Cardiac fibroblast (primary cell): ENCODE data around the gene TPX2.

ENCODE experiments used
- DNase-seq, 2 donors: peaks; one replicate each; pipeline versions ENCODE4 v3.0.0 to v3.0.0-alpha.2; 2010; ENCODE audit warnings: low read depth in 2 of 2
- H3K4me3 ChIP-seq, 2 donors: replicated peaks in 1 of 2; 1 replicate in 1 of 2; 2 replicates in 1 of 2; pipeline ENCODE4 v1.5.1; 2011; ENCODE audit warnings: low read depth in 2 of 2, low read length in 2 of 2, mild to moderate bottlenecking in 2 of 2, moderate library complexity in 1 of 2
- TF ChIP-seq, protein P1 (sequence below): IDR thresholded peaks from one replicate; pipeline ENCODE4 v1.5.1; 2011; ENCODE audit warnings: low read depth, mild to moderate bottlenecking, low read length, inconsistent platforms

Gene TPX2

DNA sequence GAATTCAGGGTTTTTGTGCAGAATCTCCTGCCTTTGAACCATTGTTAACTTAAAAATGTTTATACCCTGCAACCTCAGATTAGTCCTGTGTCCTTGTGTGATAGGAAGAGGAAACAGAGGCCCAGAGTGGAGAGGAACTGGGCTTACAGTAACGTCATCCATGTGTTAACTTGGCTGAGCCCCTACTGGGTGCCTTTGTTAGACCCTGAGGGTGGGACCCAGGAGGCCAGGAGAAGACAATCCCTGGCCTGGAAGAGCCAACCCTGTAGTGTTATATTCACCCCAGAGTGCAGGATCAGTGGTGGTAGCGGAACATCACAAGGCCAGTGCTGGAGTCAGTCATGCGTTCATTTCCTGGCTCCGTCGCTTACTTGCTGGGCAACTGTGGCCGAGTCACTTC is 90.6 kb downstream of the TPX2 start:
- TF ChIP-seq, protein P1, sequence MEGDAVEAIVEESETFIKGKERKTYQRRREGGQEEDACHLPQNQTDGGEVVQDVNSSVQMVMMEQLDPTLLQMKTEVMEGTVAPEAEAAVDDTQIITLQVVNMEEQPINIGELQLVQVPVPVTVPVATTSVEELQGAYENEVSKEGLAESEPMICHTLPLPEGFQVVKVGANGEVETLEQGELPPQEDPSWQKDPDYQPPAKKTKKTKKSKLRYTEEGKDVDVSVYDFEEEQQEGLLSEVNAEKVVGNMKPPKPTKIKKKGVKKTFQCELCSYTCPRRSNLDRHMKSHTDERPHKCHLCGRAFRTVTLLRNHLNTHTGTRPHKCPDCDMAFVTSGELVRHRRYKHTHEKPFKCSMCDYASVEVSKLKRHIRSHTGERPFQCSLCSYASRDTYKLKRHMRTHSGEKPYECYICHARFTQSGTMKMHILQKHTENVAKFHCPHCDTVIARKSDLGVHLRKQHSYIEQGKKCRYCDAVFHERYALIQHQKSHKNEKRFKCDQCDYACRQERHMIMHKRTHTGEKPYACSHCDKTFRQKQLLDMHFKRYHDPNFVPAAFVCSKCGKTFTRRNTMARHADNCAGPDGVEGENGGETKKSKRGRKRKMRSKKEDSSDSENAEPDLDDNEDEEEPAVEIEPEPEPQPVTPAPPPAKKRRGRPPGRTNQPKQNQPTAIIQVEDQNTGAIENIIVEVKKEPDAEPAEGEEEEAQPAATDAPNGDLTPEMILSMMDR: no peak
- DNase-seq: no peak

DNA sequence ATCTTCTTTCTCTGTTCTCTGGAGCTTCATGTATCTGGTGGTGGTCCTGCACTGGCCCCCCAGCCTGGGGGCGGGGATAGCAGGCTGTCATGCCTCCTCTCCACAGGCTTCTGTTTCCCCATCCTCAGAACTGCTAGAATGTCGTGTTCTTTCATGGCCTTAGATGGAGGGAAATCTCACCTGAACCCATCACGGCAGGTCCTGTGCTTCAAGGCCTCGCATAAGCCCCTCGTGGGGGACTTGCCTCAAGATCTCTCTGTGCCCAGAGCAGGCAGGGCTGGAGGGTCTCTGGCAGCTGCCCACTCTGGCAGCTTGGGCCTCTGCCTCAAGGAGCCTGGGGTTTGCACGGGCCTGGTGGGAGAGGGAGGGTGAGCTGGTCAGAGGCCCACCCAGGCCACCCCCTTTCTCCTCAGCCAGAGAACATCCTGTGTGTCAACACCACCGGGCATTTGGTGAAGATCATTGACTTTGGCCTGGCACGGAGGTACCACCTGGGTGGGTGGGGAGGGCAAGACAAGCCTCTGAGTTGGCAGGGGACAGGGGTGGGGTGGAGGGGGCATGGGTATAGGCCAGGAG is 91.4 kb downstream of the TPX2 start:
- H3K4me3 ChIP-seq: no peak overlapping the region
- no peak for DNase-seq
- TF ChIP-seq, protein P1: no peak

More for the DNA sequence above, 90.6 kb downstream of the TPX2 start:
- H3K4me3 ChIP-seq: no peak overlapping the region

DNA sequence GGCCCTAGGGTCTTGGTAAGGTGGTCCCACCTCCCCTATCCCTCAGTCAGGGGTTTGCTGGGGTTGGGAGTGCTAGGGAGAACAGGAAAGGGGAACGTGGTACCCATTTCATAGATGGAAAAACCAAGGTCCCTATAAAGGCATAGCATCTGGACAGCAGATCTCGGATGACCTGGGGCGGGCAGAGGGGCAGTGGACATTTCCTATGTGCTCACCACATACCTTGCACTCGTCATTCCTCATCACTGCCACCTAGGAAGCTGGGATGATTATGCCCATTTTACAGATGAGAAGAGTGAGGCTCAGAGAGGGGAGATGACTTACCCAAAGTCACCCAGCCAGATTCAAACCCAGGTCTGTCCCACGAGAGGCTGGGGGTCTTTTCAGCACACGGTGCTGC is 92.1 kb downstream of the TPX2 start:
- TF ChIP-seq, protein P1: no peak
- no peak overlapping the region for H3K4me3 ChIP-seq
- no peak for DNase-seq

DNA sequence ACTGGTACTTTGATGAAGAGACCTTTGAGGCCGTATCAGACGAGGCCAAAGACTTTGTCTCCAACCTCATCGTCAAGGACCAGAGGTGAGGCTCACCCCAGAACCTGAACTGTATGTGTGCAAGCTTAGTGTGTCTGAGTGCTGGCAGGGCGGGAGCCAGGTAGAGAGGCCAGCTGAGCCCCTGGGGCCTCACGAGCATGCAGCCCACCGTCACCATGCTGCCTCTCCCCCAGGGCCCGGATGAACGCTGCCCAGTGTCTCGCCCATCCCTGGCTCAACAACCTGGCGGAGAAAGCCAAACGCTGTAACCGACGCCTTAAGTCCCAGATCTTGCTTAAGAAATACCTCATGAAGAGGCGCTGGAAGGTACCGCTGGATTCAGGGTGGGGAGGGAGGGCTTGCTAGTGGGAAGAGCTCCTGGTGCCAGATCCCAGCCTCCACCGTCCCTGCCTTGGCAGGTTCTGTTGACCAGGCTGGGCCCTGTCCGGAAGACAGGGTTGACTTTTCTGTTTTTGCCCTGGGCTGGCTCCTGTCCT is 92.7 kb downstream of the TPX2 start:
- no peak overlapping the region for H3K4me3 ChIP-seq
- TF ChIP-seq, protein P1: no peak
- no peak for DNase-seq

DNA sequence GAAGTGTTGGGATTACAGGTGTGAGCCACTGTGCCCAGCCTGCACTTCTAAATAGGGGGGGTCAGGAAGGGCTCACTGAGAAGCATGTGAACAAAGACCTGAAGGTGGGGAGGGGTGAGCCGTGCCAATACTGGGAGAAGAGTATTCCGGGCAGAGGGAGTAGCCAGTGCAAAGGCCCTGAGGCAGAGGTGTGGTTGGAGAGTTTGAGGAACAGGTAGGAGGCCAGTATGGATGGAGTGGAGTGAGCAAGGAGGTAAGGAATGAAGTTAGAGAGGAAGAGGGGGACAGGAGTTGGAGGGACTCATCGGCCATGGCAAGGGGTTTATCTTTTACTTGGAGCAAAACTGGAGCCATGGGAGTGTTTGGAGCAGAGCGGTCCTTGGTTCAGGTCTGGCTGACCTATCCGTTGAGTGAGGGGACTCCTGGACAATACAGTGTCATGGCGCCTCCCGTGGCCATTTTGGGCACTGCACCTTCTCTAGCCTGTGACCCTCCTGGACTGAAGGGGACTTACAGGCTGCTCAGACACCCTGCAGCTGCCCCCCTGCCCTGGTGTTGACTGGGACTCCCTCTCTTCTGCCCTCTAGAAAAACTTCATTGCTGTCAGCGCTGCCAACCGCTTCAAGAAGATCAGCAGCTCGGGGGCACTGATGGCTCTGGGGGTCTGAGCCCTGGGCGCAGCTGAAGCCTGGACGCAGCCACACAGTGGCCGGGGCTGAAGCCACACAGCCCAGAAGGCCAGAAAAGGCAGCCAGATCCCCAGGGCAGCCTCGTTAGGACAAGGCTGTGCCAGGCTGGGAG is 94.2 kb downstream of the TPX2 start:
- H3K4me3 ChIP-seq: no peak overlapping the region
- TF ChIP-seq, protein P1: peak; percentile 90
- DNase-seq: peak; percentile 52 to 56

DNA sequence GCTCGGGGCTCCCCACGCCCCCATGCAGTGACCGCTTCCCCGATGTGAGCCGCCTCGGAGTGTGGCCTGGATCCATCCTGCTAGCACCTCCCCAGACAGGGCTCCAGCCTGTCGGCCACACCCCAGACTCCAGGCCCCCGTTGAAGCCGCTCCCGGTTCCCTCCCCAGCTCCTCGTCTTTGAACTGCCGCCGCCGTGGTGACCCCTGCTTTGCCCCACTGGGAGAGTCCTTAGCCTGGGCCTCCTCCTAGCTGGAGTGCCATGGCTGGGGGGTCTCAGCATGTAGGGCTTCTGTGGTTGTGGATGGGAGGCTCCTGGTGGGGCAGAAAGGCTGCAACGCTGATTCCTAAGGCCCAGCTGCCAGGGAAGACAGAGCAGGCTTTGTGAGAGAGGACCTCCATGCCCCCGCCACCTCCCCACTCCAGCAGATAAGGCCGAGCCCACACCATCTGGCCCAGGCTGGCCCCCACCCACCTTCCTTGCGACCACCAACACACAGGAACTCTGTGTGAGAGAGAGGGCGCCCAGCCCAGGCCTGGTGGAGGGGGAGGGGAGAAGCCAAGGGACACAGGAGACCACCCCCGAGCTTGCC is 94.9 kb downstream of the TPX2 start:
- DNase-seq: no peak
- no peak overlapping the region for H3K4me3 ChIP-seq
- TF ChIP-seq, protein P1: no peak
